ENCODE measurements around the gene GABARAPL1.

The GABARAPL1 gene

GRCh38 chr12:10169104-10169503 lies 43.6 kb upstream of the GABARAPL1 start:
- Histone ChIP-seq H3K4me2 (ENCODE audit: insufficient read depth, low read length, poor library complexity, severe bottlenecking) (no peak overlapping the region), H3K4me3 (ENCODE audit: low read length in 2 of 2) (no peak overlapping the region), H3K9me3 (replicated peaks in 1 of 2; ENCODE audit: control insufficient read depth in 2 of 2, insufficient read depth in 1 of 2, low read depth in 1 of 2, low read length in 2 of 2) (no peaks in the 10 kb centered on the region), H2AFZ (ENCODE audit: low read length) (no peak overlapping the region), H4K91ac (ENCODE audit: low read depth, low read length, poor library complexity) (no peak overlapping the region), H3K18ac (ENCODE audit: low read length) (no peak overlapping the region), H3K79me1 (ENCODE audit: low read depth, low read length) (no peaks in the 10 kb centered on the region), H3K4me1 (ENCODE audit: control insufficient read depth in 2 of 2, insufficient read depth in 1 of 2, low read depth in 1 of 2, low read length in 2 of 2) (no peaks in the 10 kb centered on the region), H3K27me3 (ENCODE audit: control insufficient read depth in 3 of 3, insufficient read depth in 3 of 3, low read depth in 1 of 3, low read length in 3 of 3) (no peaks in the 10 kb centered on the region), H2BK120ac (ENCODE audit: low read depth, low read length) (no peak overlapping the region), H3K27ac (replicated peaks; ENCODE audit: low read length) (no peak overlapping the region), H3K4ac (ENCODE audit: low read length) (no peak overlapping the region), H2BK15ac (ENCODE audit: low read length) (no peak overlapping the region), H2BK12ac (ENCODE audit: low read length) (no peak overlapping the region), H3K23ac (ENCODE audit: low read depth, low read length, poor library complexity) (no peak overlapping the region), H3K36me3 (replicated peaks in 1 of 2; ENCODE audit: control insufficient read depth in 2 of 2, insufficient read depth in 2 of 2, low read length in 2 of 2) (no peaks in the 10 kb centered on the region), H3K14ac (ENCODE audit: low read length) (no peak overlapping the region), H2AK5ac (ENCODE audit: low read depth, low read length) (no peak overlapping the region), H2BK5ac (ENCODE audit: low read length) (no peak overlapping the region), H4K8ac (ENCODE audit: low read depth, low read length) (no peak overlapping the region), H3K9ac (ENCODE audit: low read depth, low read length, poor library complexity) (no peak overlapping the region)
- no peak for DNase-seq (ENCODE audit: low spot score)
- WGBS, 2 donors (ENCODE audit: extremely low coverage in 2 of 2, insufficient read length in 2 of 2, insufficient replicate concordance in 1 of 2) = no CpG with 5 or more reads among the region's 3 CpGs

GRCh38 chr12:10170216-10170615 lies 42.5 kb upstream of the GABARAPL1 start:
- Histone ChIP-seq H4K8ac (ENCODE audit: low read depth, low read length) (no peak overlapping the region), H2BK12ac (ENCODE audit: low read length) (no peak overlapping the region), H3K23ac (ENCODE audit: low read depth, low read length, poor library complexity) (no peak overlapping the region), H3K4me3 (ENCODE audit: low read length in 2 of 2) (no peak overlapping the region), H4K91ac (ENCODE audit: low read depth, low read length, poor library complexity) (no peak overlapping the region), H2BK5ac (ENCODE audit: low read length) (no peak overlapping the region), H2BK120ac (ENCODE audit: low read depth, low read length) (no peak overlapping the region), H2AFZ (ENCODE audit: low read length) (no peak overlapping the region), H3K4me2 (ENCODE audit: insufficient read depth, low read length, poor library complexity, severe bottlenecking) (no peak overlapping the region), H3K27ac (replicated peaks; ENCODE audit: low read length) (no peak overlapping the region), H3K27me3 (ENCODE audit: control insufficient read depth in 3 of 3, insufficient read depth in 3 of 3, low read depth in 1 of 3, low read length in 3 of 3) (no peaks in the 10 kb centered on the region), H3K4ac (ENCODE audit: low read length) (no peak overlapping the region), H3K9ac (ENCODE audit: low read depth, low read length, poor library complexity) (no peak overlapping the region), H3K18ac (ENCODE audit: low read length) (no peak overlapping the region), H3K9me3 (replicated peaks in 1 of 2; ENCODE audit: control insufficient read depth in 2 of 2, insufficient read depth in 1 of 2, low read depth in 1 of 2, low read length in 2 of 2) (no peaks in the 10 kb centered on the region), H3K79me1 (ENCODE audit: low read depth, low read length) (no peaks in the 10 kb centered on the region), H3K4me1 (ENCODE audit: control insufficient read depth in 2 of 2, insufficient read depth in 1 of 2, low read depth in 1 of 2, low read length in 2 of 2) (no peaks in the 10 kb centered on the region), H2AK5ac (ENCODE audit: low read depth, low read length) (no peak overlapping the region), H3K36me3 (replicated peaks in 1 of 2; ENCODE audit: control insufficient read depth in 2 of 2, insufficient read depth in 2 of 2, low read length in 2 of 2) (no peaks in the 10 kb centered on the region), H3K14ac (ENCODE audit: low read length) (no peak overlapping the region), H2BK15ac (ENCODE audit: low read length) (no peak overlapping the region)
- no CpG with 5 or more reads among the region's 5 CpGs for WGBS, 2 donors (ENCODE audit: extremely low coverage in 2 of 2, insufficient read length in 2 of 2, insufficient replicate concordance in 1 of 2)
- DNase-seq (ENCODE audit: low spot score) = no peak

- H2BK120ac ChIP-seq (ENCODE audit: low read depth, low read length) = no peak within 1 kb of the TSS
- no peaks in the 10 kb centered on the region for H3K36me3 ChIP-seq (replicated peaks in 1 of 2; ENCODE audit: control insufficient read depth in 2 of 2, insufficient read depth in 2 of 2, low read length in 2 of 2)
- no peak within 1 kb of the TSS for H2BK15ac ChIP-seq (ENCODE audit: low read length)
- no peaks in the 10 kb centered on the region for H3K27me3 ChIP-seq (ENCODE audit: control insufficient read depth in 3 of 3, insufficient read depth in 3 of 3, low read depth in 1 of 3, low read length in 3 of 3)
- no peak within 1 kb of the TSS for H2BK12ac ChIP-seq (ENCODE audit: low read length)
- H4K91ac ChIP-seq (ENCODE audit: low read depth, low read length, poor library complexity) = no peak within 1 kb of the TSS
- no peak within 1 kb of the TSS for H3K9ac ChIP-seq (ENCODE audit: low read depth, low read length, poor library complexity)
- no peaks in the 10 kb centered on the region for H3K79me1 ChIP-seq (ENCODE audit: low read depth, low read length)
- no peaks in the 10 kb centered on the region for H3K9me3 ChIP-seq (replicated peaks in 1 of 2; ENCODE audit: control insufficient read depth in 2 of 2, insufficient read depth in 1 of 2, low read depth in 1 of 2, low read length in 2 of 2)
- H3K18ac ChIP-seq (ENCODE audit: low read length) = no peak within 1 kb of the TSS
- H3K23ac ChIP-seq (ENCODE audit: low read depth, low read length, poor library complexity) = no peak within 1 kb of the TSS
- no peak within 1 kb of the TSS for H2AFZ ChIP-seq (ENCODE audit: low read length)
- no CpG with 5 or more reads among the region's 7 CpGs for WGBS, 2 donors (ENCODE audit: extremely low coverage in 2 of 2, insufficient read length in 2 of 2, insufficient replicate concordance in 1 of 2)
- H2AK5ac ChIP-seq (ENCODE audit: low read depth, low read length) = no peak within 1 kb of the TSS
- H3K27ac ChIP-seq (replicated peaks; ENCODE audit: low read length) = no peak within 1 kb of the TSS
- no peak within 1 kb of the TSS for H3K4ac ChIP-seq (ENCODE audit: low read length)
- no peak within 1 kb of the TSS for H4K8ac ChIP-seq (ENCODE audit: low read depth, low read length)
- H3K4me1 ChIP-seq (ENCODE audit: control insufficient read depth in 2 of 2, insufficient read depth in 1 of 2, low read depth in 1 of 2, low read length in 2 of 2) = no peaks in the 10 kb centered on the region
- no peak within 1 kb of the TSS for H3K4me2 ChIP-seq (ENCODE audit: insufficient read depth, low read length, poor library complexity, severe bottlenecking)
- H3K4me3 ChIP-seq (ENCODE audit: low read length in 2 of 2) = no peak within 1 kb of the TSS
- H2BK5ac ChIP-seq (ENCODE audit: low read length) = no peak within 1 kb of the TSS
- no peak within 1 kb of the TSS for H3K14ac ChIP-seq (ENCODE audit: low read length)
- DNase-seq (ENCODE audit: low spot score) = no peak
Observed at GRCh38 chr12:10171973-10172728, 40.5 kb upstream of the GABARAPL1 start, which contains the start of gene OLR1. OLR1 (minus strand) TSS chr12:10172132; CDS start chr12:10172077, 55 bp downstream.

- H2BK120ac ChIP-seq (ENCODE audit: low read depth, low read length) = no peak overlapping the region
- DNase-seq (ENCODE audit: low spot score) = no peak
- H2AFZ ChIP-seq (ENCODE audit: low read length) = no peak overlapping the region
- H3K36me3 ChIP-seq (replicated peaks in 1 of 2; ENCODE audit: control insufficient read depth in 2 of 2, insufficient read depth in 2 of 2, low read length in 2 of 2) = no peaks in the 10 kb centered on the region
- H2BK12ac ChIP-seq (ENCODE audit: low read length) = no peak overlapping the region
- H3K18ac ChIP-seq (ENCODE audit: low read length) = no peak overlapping the region
- no CpG with 5 or more reads among the region's 2 CpGs for WGBS, 2 donors (ENCODE audit: extremely low coverage in 2 of 2, insufficient read length in 2 of 2, insufficient replicate concordance in 1 of 2)
- no peak overlapping the region for H3K14ac ChIP-seq (ENCODE audit: low read length)
- H4K8ac ChIP-seq (ENCODE audit: low read depth, low read length) = no peak overlapping the region
- H4K91ac ChIP-seq (ENCODE audit: low read depth, low read length, poor library complexity) = no peak overlapping the region
- H3K9ac ChIP-seq (ENCODE audit: low read depth, low read length, poor library complexity) = no peak overlapping the region
- H3K27ac ChIP-seq (replicated peaks; ENCODE audit: low read length) = no peak overlapping the region
- H3K4me3 ChIP-seq (ENCODE audit: low read length in 2 of 2) = no peak overlapping the region
- peaks cover 0 to 12% (median 0%) of the 10 kb centered on the region in 3 experiments for H3K27me3 ChIP-seq (ENCODE audit: control insufficient read depth in 3 of 3, insufficient read depth in 3 of 3, low read depth in 1 of 3, low read length in 3 of 3)
- no peak overlapping the region for H2BK15ac ChIP-seq (ENCODE audit: low read length)
- H2AK5ac ChIP-seq (ENCODE audit: low read depth, low read length) = no peak overlapping the region
- H3K79me1 ChIP-seq (ENCODE audit: low read depth, low read length) = no peaks in the 10 kb centered on the region
- H3K23ac ChIP-seq (ENCODE audit: low read depth, low read length, poor library complexity) = no peak overlapping the region
- H3K4me1 ChIP-seq (ENCODE audit: control insufficient read depth in 2 of 2, insufficient read depth in 1 of 2, low read depth in 1 of 2, low read length in 2 of 2) = no peaks in the 10 kb centered on the region
- H2BK5ac ChIP-seq (ENCODE audit: low read length) = no peak overlapping the region
- no peak overlapping the region for H3K4me2 ChIP-seq (ENCODE audit: insufficient read depth, low read length, poor library complexity, severe bottlenecking)
- H3K4ac ChIP-seq (ENCODE audit: low read length) = no peak overlapping the region
- no peaks in the 10 kb centered on the region for H3K9me3 ChIP-seq (replicated peaks in 1 of 2; ENCODE audit: control insufficient read depth in 2 of 2, insufficient read depth in 1 of 2, low read depth in 1 of 2, low read length in 2 of 2)
Observed at GRCh38 chr12:10174986-10175614, 37.6 kb upstream of the GABARAPL1 start.

All from neuronal stem cell (in vitro differentiated cells).